Ishikawa (cell line): ENCODE measurements around the gene SCEL.

ENCODE experiments used
- CEBPB ChIP-seq: IDR thresholded peaks from 2 replicates; pipeline ENCODE4 v1.6.1; 2012
- CREB1 ChIP-seq: IDR thresholded peaks from 2 replicates; pipeline ENCODE4 v1.6.1; 2012; ENCODE audit warnings: low read depth
- EGR1 ChIP-seq: IDR thresholded peaks from 2 replicates; pipeline ENCODE4 v1.6.1; 2012
- EP300 ChIP-seq: IDR thresholded peaks from 2 replicates; pipeline ENCODE4 v1.6.1; 2012; ENCODE audit warnings: borderline replicate concordance
- FOXM1 ChIP-seq: IDR thresholded peaks from 2 replicates; pipeline ENCODE4 v1.6.1; 2012; ENCODE audit warnings: low read depth, borderline replicate concordance
- NFIC ChIP-seq: IDR thresholded peaks from 2 replicates; pipeline ENCODE4 v1.6.1; 2012
- RAD21 ChIP-seq: IDR thresholded peaks from 2 replicates; pipeline ENCODE4 v1.6.1; 2012; ENCODE audit warnings: low read depth
- TAF1 ChIP-seq: IDR thresholded peaks from 2 replicates; pipeline ENCODE4 v1.6.1; 2012; ENCODE audit warnings: low read depth, mild to moderate bottlenecking
- TEAD4 ChIP-seq: IDR thresholded peaks from 2 replicates; pipeline ENCODE4 v1.6.1; 2012
- YY1 ChIP-seq: IDR thresholded peaks from 2 replicates; pipeline ENCODE4 v1.6.1; 2012; ENCODE audit warnings: low read depth
- ZBTB7A ChIP-seq: IDR thresholded peaks from 2 replicates; pipeline ENCODE4 v1.6.1; 2012; ENCODE audit warnings: low read depth
- TF ChIP-seq, protein P1 (sequence below): IDR thresholded peaks from 2 replicates; pipeline ENCODE4 v1.6.1; 2012
- TF ChIP-seq, protein P2 (sequence below): IDR thresholded peaks from 2 replicates; pipeline ENCODE4 v1.6.1; 2012
- TF ChIP-seq, protein P3 (sequence below): IDR thresholded peaks from 2 replicates; pipeline ENCODE4 v1.6.1; 2012; ENCODE audit warnings: low read depth, mild to moderate bottlenecking

DNA sequence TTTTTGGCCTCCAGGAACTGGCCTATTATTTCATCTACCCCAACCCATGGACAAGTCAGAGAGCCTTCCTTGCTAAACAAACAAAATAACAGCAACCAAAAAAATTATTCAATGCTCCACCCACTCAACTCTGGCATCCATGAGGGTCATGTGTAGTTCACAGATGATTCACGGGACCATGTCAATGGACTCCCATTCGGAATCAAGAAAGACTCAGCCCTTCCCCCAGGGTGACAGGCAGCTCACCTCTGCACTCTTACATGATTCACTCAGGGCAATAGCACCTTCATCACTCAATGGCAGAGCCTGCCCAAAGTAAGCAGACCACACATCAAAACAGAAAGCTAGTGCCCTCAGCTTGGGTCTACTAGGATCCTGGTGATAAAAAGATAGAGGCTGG lies 14.3 kb upstream of the SCEL start:
- no peak for TF ChIP-seq NFIC
- no peak for TF ChIP-seq FOXM1
- no peak for TF ChIP-seq RAD21
- no peak for TF ChIP-seq EP300
- no peak for TF ChIP-seq EGR1
- TF ChIP-seq, protein P1, sequence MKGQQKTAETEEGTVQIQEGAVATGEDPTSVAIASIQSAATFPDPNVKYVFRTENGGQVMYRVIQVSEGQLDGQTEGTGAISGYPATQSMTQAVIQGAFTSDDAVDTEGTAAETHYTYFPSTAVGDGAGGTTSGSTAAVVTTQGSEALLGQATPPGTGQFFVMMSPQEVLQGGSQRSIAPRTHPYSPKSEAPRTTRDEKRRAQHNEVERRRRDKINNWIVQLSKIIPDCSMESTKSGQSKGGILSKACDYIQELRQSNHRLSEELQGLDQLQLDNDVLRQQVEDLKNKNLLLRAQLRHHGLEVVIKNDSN = no peak
- TF ChIP-seq, protein P2, sequence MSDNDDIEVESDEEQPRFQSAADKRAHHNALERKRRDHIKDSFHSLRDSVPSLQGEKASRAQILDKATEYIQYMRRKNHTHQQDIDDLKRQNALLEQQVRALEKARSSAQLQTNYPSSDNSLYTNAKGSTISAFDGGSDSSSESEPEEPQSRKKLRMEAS = no peak
- no peak for TF ChIP-seq CEBPB
- no peak for TF ChIP-seq TAF1
- TF ChIP-seq, protein P3, sequence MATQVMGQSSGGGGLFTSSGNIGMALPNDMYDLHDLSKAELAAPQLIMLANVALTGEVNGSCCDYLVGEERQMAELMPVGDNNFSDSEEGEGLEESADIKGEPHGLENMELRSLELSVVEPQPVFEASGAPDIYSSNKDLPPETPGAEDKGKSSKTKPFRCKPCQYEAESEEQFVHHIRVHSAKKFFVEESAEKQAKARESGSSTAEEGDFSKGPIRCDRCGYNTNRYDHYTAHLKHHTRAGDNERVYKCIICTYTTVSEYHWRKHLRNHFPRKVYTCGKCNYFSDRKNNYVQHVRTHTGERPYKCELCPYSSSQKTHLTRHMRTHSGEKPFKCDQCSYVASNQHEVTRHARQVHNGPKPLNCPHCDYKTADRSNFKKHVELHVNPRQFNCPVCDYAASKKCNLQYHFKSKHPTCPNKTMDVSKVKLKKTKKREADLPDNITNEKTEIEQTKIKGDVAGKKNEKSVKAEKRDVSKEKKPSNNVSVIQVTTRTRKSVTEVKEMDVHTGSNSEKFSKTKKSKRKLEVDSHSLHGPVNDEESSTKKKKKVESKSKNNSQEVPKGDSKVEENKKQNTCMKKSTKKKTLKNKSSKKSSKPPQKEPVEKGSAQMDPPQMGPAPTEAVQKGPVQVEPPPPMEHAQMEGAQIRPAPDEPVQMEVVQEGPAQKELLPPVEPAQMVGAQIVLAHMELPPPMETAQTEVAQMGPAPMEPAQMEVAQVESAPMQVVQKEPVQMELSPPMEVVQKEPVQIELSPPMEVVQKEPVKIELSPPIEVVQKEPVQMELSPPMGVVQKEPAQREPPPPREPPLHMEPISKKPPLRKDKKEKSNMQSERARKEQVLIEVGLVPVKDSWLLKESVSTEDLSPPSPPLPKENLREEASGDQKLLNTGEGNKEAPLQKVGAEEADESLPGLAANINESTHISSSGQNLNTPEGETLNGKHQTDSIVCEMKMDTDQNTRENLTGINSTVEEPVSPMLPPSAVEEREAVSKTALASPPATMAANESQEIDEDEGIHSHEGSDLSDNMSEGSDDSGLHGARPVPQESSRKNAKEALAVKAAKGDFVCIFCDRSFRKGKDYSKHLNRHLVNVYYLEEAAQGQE = no peak
- no peak for TF ChIP-seq CREB1
- no peak for TF ChIP-seq YY1
- TF ChIP-seq ZBTB7A = no peak
- no peak for TF ChIP-seq TEAD4
